HG02870 (cell line): ENCODE data around the gene NSD2.

ENCODE experiments used
- ATAC-seq: cut with Tn5 transposase; IDR thresholded peaks from one replicate; pipeline ENCODE4 v1.9.1; 2021; ENCODE audit warnings: mild to moderate bottlenecking, moderate library complexity; ENCODE audit not compliant: unreplicated experiment

The NSD2 gene

GRCh38 chr4:1862961-1863296 lies 8.3 kb upstream of the NSD2 start:
- ATAC-seq: no peak

- ATAC-seq: no peak
Measured at GRCh38 chr4:1863297-1864033, 7.7 kb upstream of the NSD2 start.

- ATAC-seq: no peak
Measured at GRCh38 chr4:1864076-1865008, 6.9 kb upstream of the NSD2 start.

GRCh38 chr4:1866189-1866661 lies 5.0 kb upstream of the NSD2 start:
- ATAC-seq: no peak

GRCh38 chr4:1868293-1868692 lies 2.9 kb upstream of the NSD2 start:
- no peak for ATAC-seq

GRCh38 chr4:1868912-1869311 lies 2.3 kb upstream of the NSD2 start:
- ATAC-seq: no peak

GRCh38 chr4:1869530-1870327 lies 1.5 kb upstream of the NSD2 start:
- peak; percentile 14 for ATAC-seq

- peak; percentile 59 for ATAC-seq
Measured at GRCh38 chr4:1870328-1870577, 940 bp upstream of the NSD2 start.

GRCh38 chr4:1871471-1872021 lies 353 bp downstream of the NSD2 start:
- peak; percentile 2 for ATAC-seq

- no peak for ATAC-seq
Measured at GRCh38 chr4:1872870-1873269, 1.7 kb downstream of the NSD2 start.

- ATAC-seq: no peak
Measured at GRCh38 chr4:1873291-1873690, 2.1 kb downstream of the NSD2 start.

- ATAC-seq: no peak
Measured at GRCh38 chr4:1873776-1874175, 2.6 kb downstream of the NSD2 start.

GRCh38 chr4:1874201-1874600 lies 3.0 kb downstream of the NSD2 start:
- ATAC-seq: no peak

GRCh38 chr4:1879485-1879884 lies 8.3 kb downstream of the NSD2 start:
- no peak for ATAC-seq

- no peak for ATAC-seq
Measured at GRCh38 chr4:1880332-1880731, 9.1 kb downstream of the NSD2 start.

- ATAC-seq: no peak
Measured at GRCh38 chr4:1882850-1883271, 11.7 kb downstream of the NSD2 start.

- no peak for ATAC-seq
Measured at GRCh38 chr4:1883583-1883982, 12.4 kb downstream of the NSD2 start.

- ATAC-seq: no peak
Measured at GRCh38 chr4:1885414-1885813, 14.2 kb downstream of the NSD2 start.

GRCh38 chr4:1887052-1887451 lies 15.9 kb downstream of the NSD2 start:
- ATAC-seq: no peak

- no peak for ATAC-seq
Measured at GRCh38 chr4:1890979-1891570, 19.9 kb downstream of the NSD2 start.
